Measurements from ENCODE around the gene CASTOR2.

GRCh38 chr7:75064291-75064690 lies 99.8 kb downstream of the CASTOR2 start:
- TF ChIP-seq CTCF (IDR thresholded peaks at IDR 0.05) (no peak), POLR2A (IDR thresholded peaks at IDR 0.05) (no peak), POLR2AphosphoS5 (IDR thresholded peaks at IDR 0.05) (no peak), EP300 (IDR thresholded peaks at IDR 0.05) (no peak)

Data from suprapubic skin (tissue), 4 donors.